ENCODE data around the gene CLEC4A.

DNA sequence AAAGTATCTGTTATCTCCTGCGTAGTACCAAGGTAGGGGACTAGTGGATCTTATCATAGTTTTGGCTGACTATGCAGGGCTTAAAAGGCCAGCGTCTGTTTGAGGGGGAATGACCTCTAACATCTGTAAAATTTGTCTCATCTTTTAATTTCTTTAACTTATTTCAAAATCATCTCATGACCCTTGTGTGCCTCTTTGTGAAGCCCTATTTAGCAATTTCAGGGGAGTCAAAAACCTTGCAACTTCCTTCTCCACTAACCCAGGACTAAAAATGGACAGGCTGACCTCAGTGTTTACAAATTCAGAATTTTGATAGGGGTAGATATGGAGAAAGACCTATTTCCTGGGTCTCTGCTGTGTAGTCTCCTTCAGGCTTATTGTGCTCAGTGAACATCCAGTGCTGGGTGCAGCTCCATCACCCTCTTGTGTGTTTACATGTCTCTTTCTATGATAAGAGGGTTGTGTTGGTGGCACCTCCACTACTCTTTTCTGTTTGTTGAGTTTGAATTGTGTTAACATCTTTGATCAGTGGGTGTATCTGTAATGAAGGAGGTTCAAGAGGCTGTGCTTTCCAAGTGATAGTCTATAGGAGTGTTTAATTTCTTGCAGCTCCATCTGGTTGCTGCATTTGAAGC, 27.0 kb upstream of the CLEC4A start:
- no peak for TF ChIP-seq CTCF (IDR thresholded peaks at IDR 0.05)
- TF ChIP-seq POLR2AphosphoS5 (IDR thresholded peaks at IDR 0.05): no peak
- TF ChIP-seq POLR2A (IDR thresholded peaks at IDR 0.05): no peak

Data from sigmoid colon (tissue), 4 donors.